GDM1 (cell line): ENCODE measurements around the gene MYO16.
A peak's percentile ranks its signal among the peaks of the same experiment; 100 is the strongest.

Experiments
- DNase-seq: peaks from one replicate; lab custom pipeline; 2025; lab: John Stamatoyannopoulos, UW

The MYO16 gene

DNA sequence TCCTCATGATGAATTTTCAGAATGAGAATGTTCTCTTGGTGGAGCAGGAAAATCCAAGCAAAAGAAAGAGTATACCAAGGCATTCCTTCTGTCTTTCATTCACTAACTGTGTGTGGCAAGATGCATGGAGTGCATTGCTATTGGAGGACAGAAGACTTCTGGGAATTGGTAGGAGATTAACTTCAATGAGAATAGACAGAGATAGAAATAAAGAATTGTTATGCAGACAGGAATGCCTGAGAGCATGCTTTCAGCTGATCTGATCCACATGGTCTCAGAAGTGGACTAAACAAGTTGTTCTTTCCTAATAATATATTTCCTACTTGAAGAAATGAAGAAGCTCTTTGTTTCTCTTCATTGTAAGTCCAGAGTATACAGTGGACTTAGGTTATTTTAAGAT is 303.6 kb downstream of the MYO16 start:
- DNase-seq, result no peak

DNA sequence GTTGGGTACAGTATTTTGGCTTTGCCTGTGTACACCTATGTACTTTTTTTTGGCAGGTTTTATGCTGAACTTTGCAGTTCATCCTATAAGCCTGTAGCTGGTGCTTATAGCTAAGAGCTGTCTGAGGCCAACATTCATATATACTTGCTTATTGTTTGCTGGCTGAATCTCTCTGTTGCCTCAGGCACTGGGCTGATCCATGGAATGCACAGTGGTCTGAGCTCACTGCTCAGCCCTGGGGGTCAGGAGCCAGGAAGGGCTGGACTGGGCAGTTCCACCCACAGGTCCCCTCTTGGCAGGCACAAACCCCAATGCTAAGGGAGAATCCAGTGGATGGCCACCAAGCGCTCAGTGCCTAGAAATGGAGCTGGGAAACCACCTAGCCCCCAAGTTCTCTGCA is 308.7 kb downstream of the MYO16 start:
- no peak for DNase-seq

DNA sequence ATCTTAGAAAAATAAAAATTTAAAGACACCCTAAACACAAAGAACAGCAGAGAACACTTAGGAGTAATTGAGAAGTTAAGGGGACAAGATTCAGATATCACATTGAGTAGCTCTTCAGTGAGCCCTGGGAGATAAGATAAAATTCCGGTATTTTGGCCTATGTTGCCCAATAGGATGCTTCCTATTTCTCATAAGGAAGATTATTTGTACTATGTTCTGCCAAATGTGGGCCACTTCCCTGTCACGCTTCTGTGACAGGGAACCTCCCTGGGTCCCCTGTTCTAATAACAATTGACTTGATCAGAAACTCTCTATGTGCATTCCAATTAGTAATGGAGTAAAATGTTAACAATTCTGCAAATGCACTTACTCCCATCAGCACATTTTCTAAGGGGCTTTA is 310.7 kb downstream of the MYO16 start:
- no peak for DNase-seq

DNA sequence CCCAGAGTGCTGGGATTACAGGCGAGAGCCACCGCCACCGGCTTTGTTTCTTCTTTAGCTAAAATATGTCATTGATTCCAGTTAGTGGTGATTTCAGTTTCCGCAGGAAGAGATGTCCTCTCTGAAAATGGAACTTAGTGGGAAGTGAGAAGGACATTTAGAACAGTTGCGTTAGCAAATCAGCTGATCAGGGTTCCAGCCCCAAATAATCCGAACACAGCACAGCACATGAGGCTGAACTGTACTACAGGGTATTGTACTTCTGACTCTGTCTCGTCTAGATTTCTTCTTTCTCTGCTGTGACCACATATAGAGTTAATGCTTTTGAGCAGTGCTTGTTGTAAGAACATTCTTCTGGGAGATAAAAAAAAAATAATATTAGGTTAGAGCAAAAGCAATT is 314.4 kb downstream of the MYO16 start:
- DNase-seq, result no peak

DNA sequence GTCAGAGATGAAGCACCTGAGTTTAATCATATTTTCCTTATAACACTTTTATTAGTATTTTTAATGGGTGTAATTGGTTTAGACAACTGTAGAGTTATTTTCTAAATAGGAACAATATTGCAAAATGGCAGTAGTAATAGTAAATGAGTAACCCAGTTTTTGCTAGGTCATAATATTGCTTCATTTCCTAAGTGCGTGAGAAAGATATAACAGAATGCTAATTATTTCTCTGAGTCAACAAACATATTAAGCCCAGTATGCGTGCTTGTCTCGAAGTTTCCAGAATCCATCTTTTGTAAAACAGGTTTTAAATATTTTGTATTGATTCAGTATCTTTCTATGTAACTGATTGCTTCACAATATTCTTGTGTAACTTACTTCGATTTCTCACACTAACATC is 315.3 kb downstream of the MYO16 start:
- DNase-seq, result no peak

DNA sequence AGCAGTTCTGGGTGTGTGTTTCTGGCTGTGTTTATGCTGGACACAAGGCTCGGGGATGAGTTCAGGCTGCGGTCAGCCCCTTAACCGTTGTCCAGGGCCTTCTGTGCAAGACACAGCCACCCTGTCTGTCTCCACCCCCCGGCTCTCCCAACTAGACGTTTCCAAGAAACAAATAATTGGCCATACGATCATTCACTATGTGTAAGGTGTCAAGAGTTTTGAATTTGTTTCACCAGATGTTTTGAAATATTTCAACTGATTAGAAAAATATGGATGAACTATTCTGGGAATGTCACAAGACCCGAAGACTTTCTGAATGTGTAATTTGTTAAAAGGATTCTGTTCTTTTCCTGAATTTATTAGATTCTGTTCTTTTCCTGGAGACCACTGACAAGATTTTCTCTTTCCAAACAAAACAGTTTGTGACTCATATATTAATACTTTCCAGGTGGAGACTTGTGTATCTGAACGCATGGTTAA is 318.2 kb downstream of the MYO16 start:
- no peak for DNase-seq

DNA sequence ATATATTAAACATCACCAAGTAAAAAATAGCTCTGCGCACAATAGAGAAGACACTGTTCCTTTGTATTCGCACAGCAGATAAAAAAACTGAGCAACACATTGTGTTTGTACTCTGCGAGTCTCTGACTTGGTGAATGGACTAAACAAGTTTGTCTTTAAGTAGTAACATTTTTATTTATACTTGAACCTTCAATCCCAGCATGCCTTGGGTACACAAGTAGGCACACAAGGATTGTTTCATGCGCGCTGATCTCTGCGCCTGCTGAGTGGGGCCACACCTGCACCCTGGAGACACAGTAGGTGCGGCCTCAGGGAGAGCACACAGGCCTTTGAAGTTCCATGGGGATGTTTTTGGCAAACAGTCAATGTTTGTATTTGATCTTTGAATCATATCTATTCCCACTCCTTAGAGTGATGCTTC is 318.9 kb downstream of the MYO16 start:
- no peak for DNase-seq

DNA sequence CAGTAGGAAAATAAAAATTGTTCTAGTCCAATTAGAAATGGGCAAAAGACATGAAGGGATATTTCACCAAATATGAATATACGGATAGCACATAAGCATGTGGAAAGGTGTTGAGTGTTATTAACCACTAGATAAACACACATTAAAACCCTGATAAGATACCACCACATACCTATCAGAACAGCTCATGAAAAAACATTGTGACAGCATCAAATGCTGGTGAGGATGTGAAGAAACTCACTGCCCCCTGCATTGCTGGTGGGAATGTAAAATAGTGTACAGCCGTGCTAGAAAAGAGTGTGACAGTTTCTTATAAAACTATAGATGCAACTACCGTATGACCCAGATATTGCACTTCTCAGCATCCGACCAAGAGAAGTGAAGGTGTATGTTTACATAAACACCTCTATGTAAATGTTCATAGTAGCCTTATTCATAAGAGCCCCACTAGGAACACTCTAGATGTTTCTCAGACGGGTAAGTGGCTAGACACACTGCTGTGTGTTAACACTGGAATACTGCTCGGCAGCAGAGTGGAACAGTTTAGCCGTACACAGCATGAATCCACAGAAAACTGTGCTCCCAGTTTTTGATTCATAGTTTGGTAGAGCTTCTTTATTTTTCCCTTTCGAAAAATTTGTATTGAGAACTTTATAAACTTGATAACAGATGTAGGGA is 321.1 kb downstream of the MYO16 start:
- no peak for DNase-seq

DNA sequence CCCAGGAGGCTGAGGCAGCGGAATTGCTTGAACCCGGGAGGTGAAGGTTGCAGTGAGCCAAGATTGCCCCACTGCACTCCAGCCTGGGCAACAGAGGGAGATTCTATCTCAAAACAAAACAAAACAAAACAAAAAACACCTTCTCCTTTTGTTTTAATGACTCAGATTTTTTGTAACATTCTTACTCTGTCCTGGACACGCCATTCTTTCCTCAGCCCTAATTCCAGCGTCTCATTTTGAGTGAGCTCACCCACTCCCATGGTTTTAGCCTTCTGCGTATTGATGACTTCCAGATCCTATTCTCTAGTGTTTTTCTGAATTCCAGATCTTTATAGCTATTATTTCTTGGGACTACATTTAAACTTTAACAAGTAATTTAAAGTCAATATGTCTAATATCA is 326.3 kb downstream of the MYO16 start:
- DNase-seq, result no peak

DNA sequence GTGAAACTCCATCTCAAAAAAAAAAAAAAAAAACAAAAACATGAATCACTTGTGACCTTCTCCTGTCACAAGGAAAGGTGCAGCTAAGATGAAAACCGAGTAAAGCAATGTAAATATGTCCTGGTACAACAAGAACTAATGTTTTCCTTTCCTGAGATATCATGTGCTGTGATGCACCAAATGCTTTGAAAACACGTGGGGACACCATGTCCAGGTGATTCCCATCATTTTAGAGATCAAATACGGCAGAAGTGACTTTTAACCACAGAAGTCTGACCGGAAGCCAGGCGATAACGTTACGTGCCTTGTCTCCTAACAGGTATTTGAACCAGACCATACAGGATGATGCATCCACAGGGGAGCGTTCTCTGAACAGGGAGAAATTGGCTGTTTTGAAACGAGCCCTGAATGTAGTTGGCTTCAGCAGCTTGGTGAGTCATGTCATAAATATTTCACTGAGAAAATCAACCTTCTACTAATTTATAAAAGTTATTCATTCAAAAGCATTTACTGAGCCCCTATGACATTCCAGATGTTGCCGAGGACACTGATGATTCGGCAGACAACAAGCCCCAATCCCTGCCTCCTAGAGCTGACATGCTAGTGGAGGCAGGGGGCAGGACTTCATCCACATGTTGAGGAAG is 328.1 kb downstream of the MYO16 start:
- DNase-seq, result no peak

DNA sequence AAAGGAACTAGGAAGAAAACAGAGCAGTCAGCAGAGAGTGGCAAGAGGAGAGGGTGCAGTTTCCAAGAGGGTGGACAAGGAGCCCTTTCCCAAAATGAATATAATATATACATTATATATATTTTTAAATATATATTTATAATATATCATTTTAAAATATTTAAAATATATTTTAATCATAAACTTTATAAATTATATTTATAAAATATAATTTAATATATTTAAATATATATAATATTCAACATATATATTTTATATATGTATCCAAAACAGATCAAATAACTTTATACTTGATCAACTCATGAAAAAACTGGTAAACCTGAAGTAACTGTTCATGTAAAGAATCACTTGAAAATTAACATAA is 328.6 kb downstream of the MYO16 start:
- no peak for DNase-seq

DNA sequence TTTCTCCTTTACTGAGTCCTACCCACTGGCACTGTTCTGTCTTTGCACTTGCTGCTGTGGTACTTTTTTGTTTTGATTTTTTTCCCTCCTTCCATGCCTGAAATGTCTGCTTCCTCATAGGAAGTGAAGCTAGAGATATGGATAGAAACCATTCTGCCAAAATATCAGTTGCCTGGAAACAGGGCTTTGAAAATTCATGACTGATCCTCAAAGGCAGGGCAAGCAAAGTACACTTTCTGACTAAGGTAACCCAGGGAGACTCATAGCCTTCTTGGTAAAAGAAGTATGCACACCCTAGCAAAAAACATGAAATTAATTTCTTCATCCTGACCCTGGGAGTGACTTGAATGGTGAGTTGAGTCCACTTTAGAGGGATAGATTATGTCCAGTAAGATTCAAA is 329.8 kb downstream of the MYO16 start:
- no peak for DNase-seq

DNA sequence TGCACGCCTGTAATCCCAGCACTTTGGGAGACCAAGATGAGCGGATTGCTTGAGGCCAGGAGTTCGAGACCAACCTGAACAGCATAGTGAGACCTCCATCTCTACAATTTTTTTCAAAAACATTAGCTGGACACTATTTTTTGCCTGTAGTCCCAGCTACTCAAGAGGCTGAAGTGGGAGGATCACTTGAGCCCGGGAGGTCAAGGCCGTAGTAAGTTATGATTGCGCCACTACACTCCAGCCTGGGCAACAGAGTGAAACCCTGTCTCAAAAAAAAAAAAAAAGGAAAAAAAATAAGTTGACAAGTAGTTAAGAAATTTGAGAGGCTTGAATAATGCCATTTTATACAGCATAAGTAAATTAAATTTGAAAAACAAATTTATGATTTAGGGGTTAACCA is 330.6 kb downstream of the MYO16 start:
- no peak for DNase-seq

DNA sequence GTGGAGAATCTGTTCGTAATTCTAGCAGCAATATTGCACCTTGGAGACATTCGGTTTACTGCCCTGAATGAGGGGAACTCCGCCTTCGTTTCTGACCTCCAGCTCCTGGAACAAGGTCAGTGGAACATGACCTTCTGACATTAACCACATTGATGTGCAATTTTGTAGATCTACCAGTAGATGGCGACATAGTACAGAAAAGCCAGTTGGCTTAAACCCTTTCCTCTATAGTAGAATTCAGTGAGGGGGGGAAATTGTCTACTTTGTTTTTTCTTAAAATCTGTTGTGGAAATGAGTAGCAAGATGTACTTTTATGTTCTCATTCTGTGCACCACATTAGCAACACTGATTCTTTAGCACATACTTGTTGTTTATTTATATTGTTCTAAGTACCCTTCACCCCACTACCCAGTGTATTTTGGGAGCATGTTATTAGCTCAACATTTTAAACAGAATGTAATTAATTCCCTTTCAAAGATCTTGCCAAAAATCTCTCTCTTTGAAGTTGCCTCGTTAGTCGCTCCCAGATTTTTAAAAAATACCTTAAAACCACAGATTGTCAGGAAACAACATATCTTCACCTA is 332.2 kb downstream of the MYO16 start:
- peak; percentile 54 for DNase-seq

DNA sequence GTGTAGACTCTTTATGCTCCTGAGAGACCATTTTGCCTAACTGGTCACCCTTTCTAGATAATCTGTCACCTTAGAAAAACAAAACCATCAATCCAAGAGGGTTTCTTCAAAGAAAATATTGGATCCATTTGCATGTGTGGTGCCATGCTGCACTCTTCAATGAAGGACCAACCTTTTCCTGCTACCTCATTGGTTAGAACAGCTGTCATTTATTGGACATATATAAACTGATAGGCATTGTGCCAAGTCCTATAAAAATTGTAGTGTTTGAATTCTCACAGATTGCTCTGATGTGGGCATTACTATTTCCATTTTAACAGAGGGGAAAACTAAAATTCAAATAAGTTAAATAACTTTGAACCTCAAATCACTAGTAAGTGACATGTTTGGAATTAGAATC is 333.2 kb downstream of the MYO16 start:
- DNase-seq, result no peak

DNA sequence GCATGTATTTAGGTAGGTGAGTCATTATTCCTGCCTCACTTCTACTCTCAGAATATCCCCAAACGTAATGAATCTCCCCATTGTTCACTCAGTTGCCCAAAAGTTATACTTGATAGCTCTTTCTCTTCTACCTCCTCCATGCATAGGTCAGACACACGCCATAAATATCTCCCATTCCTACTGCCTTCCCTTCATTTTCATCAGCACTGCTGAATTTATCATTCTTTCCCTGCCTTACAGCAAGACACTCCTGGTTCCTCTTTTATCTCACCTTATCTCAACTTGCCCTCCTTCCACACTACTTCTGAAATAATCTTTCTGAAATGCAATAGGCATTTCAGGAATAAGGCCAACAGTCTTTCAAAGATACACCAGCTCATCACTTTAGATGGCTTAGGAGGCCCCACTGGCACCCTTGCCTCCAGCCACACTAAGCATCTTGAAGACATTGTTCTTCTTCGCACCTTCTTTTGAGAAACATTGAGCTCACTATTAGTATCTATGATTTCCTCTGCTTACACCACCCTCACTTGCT is 333.9 kb downstream of the MYO16 start:
- no peak for DNase-seq

DNA sequence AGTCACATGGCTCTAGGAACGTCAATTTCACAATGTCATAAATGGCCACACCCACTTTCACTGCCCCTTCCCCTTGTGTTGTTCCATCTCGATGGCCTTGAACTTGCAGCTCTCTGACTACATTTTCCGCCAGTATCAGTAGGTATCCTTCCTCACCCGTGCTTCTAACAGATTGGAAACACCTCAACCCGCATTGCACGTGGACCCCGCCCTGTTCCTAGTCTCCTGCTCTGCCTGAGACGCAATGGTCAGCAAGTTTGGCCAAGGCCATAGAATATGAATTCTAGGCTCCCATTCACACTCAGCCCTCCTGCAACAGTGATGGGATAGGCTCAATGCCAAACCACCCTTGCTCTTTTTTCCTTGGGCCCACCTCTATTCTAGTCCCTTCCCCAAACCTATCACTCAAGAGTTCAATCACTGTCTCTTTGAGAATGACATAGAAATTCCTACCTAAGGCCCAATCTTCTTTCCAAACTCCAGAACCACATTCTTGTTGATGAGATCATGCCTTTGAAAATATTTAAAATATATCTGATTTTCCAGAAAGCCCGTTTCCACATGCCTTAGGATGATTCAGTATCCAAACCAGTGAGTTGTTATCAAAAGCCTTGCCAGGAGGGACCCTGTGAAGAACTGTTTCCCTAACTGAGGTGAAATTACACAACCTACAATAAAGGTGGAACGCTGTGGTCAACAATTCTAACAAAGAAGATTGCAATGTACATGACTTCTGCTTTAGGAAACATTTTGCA is 334.6 kb downstream of the MYO16 start:
- no peak for DNase-seq

DNA sequence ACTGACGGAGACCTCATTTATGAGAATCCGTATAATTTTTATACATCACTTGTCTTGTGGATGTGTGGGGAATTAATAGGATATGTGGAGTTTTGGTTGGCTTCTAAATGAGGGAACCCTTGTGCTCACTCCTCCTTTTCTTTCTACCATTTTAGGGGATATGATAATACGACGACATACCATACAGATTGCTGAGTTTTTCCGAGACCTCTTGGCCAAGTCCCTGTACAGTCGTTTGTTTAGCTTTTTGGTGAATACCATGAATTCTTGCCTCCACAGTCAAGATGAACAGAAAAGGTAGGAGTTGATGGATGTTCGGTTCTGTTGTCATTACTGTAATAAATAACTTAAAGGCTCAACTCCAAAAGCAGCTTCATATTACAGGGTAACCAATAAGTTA is 335.2 kb downstream of the MYO16 start:
- no peak for DNase-seq

DNA sequence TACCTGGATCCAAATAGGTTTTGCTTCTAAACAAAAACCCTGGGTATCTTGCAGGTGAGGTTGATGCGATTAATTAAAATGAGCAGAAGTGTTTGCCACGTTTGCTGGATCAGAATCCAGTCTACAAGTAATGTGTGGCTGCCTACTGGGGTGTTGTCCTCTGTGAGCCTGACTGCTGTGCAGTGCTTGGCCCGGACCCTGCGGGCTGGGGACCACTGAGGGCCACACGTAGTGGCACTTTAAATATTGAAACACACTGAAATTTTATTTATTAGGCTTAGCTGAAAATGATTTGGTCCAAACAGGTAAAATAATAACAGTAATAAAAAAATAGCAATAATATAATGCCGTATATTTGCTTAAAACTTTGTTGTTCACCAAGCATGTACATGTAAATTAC is 338.0 kb downstream of the MYO16 start:
- DNase-seq, result no peak

DNA sequence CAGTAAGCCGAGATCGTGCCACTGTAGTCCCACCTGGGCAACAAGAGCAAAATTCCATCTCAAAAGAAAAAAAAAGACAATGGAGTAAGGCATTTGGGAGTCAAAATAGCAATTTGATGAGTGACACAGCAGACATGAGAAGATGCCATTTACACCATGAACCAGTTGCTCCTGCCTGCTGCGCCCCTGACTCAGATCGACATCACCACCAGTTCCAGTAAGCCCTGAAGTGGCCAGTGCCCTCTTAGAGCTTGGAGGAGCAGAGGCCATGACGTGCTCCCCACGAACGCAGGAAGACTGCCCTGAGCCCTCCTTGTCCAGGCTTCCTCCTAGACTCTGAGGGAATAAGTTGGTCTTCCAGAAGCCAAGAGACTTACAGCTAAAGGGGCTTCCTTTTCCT is 339.2 kb downstream of the MYO16 start:
- DNase-seq, result no peak

DNA sequence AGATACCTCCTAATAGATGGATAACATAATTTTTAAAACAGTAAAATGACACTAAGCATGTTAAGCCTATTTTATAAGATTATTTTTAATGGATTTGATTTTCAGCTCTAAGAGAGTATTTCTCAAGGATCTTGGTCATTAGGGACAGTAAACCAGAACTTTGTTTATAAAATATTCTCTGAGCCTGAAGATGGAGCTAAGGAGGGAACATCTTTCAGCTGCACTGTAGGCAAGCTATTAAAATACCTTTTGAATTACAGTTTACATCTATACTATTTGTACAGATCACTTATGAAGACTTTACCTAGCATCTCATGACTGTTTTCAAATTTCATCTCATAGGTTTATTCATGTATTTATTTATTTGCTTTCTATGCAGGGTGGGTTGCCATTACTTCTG is 345.3 kb downstream of the MYO16 start:
- no peak for DNase-seq

DNA sequence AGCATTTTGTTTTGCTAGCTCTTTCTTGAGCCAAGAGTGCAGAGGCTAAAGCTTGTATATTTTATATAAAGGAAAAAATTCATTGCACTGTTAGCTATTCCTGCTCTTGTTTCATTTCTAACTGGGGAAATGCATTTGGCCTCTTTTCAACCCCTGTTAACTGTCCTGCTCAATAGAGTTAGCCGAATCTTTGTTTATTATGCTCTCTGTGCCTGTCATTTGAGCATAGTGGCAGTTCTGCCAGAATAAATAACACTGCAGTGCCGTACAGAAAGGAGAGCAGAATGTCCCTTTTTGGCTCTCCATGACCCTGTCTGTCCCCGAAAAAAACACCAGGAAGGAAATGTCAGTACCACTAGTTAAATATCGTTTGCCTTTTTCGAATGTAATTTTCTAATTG is 350.8 kb downstream of the MYO16 start:
- no peak for DNase-seq

DNA sequence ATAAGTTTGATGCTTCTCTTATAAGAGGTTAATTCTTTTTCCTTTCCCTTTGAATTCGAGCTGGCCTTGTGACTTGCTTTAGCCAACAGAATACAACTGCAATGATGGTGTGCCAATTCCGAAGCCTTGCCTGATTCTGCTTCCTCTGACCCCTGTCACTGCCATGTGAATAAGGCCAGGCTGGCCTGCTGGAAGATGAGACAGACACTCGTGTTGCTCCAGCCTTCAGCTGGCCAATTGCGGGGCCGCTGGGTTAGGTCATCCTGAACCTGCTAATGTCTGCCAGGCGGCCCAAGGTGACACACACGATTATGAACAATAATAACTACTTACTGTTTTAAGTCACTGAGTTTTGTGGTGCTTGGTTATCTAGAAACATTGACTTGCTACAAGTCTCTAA is 352.0 kb downstream of the MYO16 start:
- DNase-seq, result no peak
